NCI-H2171 (cell line): ENCODE results near the gene COL18A1.
"Not testable (repeated sequence)": the region's sequence is repeated elsewhere in the genome, so short reads cannot be mapped to it uniquely, and the experiment has no call there.

Source experiments
- DNase-seq: peaks from one replicate; lab custom pipeline; 2025; lab: John Stamatoyannopoulos, UW

The COL18A1 gene

DNA sequence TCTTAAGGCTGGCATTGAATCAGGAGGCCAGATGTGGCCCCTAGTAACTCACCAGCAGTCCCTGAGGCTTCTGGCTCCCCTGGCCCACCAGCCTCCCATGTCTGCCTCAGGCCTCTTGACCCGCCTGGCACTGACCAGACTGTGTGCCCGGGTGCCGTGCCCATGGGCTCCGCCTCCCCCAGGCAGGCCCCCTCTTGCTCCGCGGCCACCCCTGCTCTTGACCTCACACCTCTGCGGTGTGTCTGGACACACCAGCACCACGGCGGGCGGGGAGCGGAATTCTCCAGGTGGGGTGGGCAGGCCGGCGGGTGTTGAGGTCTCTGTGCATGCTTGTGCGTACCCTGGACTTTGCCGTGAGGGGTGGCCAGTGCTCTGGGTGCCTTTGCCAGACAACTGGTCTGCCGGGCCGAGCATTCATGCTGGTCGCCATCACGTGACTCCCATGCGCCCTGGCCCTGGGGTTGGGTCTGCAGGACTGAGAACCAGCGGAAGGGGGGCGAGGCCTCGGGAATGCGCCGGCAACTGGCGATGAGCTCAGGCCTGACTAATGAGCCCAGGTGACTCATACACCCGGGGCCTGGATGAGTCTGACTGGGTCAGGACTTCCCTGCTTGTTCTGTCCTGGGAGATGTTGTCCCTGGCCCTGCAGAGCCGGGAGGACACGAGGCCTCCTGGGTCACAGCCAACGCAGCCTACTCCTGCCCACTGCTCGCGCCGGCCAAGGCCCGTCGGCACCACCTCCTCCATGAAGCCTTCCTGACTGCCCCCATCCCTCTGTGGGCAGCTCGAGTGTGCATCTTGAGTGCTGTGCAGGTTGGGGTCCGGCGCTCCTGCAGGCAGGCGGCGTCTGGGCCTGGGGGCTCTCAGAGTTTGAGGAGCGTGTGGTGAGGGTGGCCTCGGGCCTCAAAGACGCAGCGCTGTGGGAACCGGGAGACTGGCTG, 22.6 kb downstream of the COL18A1 start:
- no peak for DNase-seq

DNA sequence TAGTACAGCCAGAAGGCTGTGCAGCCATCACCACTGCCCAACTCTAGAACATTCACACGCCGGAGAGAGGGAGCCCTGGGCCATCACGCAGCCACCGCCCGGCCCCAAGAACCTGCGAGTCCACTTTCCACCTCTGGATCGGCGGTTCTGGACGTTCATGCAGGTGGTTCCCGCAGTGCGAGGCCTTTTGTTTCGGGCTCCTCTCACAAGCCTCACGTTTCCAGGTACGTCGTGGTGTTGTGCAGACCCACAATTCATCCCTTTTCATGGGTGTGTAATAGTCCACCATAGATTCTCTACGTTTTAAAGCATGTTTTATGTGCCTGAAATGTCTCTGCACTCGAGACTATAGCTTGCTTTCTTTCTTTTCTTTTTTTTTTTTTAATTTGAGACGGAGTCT, 23.6 kb downstream of the COL18A1 start:
- DNase-seq = no peak

- DNase-seq = no peak
These were observed 24.5 kb downstream of the COL18A1 start for GRCh38 chr21:45429221-45430175.

DNA sequence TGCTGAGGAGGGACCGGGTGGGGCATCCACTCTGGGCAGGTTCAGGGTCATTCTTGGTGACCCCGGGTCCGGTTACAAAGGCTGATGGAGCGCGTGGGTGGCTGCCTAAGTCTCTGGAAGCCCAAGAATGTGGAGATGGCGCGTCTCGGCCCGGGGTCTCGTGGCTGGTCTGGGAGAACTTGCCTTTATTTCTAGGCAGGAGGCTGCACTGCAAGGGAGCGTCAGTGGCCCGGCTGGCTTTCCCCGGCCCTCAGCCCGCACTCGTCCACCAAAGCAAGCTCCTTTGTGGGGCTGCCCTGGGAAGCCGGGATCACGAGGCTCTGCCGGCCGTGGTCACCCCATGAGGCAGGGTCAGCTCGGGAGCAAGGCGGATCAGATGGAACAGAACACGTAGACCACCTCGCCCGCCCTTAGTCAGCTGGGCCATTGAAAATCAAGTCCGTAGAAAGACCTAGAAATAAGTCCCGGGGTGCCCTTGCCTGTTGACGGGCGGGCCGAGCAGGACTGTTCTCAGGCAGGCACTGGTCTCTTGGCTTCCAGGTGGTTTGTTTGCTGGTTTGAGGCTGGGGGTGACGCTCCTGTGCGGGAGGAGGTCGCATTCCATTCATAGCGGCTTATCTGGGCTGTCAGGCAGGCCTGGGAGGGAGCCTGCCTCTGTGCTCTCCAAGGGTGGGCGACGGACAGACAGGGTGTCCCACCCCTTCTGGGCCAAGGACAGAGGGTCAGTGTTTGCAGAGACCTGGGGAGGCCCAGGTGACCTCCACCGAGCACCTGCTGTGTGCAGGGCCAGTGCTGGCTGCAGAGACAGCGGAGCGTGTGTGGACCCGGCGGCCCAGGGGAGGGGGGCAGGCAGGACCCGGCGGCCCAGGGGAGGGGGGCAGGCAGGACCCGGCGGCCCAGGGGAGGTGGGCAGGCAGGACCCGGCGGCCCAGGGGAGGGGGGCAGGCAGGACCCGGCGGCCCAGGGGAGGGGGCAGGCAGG, 25.8 kb downstream of the COL18A1 start:
- DNase-seq = no peak

DNA sequence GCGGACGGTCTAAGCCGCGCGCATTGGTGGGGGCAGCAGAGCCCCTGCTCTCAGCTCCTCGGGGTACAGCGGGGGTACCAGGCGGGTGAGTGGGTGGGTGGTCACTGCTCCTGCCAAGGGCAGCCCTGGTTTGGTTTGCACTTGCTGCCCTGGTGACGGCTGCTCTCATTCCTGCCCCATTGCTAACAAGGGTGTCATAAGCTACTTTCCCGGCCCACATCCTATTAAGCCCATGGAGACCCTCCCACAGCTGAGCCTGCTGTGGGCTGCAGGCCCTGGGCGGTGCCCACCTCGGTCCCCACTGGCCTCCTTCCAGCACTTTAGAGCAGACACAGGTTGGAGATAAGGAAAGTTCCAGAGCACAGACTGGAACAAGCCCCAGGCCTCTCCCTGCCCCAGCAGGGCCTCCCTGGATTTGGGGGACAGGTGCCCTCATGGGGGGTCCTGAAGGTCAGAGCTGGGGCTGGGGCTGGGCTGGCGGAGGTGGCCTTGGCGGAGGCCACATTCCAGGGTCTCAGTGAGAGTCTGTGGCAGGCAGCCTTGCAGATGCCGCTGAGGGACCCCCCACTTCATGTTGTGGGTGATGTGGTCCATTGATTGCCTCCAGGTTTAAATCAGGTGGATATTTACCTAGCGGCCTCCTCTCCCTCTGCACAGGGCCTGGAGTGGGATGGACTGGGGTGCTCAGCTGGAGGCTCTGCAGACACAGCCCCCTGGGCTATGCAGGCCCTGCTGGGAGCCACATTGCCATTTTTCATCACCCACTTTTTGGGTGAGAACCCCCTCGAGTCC, 27.0 kb downstream of the COL18A1 start:
- DNase-seq = no peak

GRCh38 chr21:45432575-45433255, 27.8 kb downstream of the COL18A1 start:
- no peak for DNase-seq

DNA sequence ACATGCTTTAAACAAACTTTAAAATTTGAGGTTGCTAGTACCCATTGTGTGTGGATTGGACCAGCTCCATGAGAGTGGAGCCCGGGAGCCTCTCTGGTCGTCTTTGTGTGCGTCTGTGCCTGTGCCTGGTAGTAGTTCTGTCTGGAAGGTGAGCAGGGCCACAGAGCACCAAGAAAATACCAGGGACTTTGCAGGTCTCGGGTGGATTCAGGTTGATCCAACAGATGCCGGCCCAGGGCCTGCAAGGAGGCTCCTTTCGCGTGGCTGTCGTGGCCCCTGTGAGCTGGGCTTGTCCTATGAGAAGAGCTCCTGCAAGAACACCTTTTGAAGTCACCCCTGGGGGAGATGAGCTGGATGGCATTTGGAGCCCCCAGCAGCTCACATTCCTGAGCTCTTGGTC, 28.3 kb downstream of the COL18A1 start:
- no peak for DNase-seq

GRCh38 chr21:45433911-45434644, 29.1 kb downstream of the COL18A1 start:
- DNase-seq = no peak

- DNase-seq = no peak
These were observed 29.8 kb downstream of the COL18A1 start for GRCh38 chr21:45434645-45435217.

GRCh38 chr21:45435405-45435981, 30.5 kb downstream of the COL18A1 start:
- DNase-seq = no peak

GRCh38 chr21:45436351-45437065, 31.5 kb downstream of the COL18A1 start:
- no peak for DNase-seq

- not testable (repeated sequence) for DNase-seq
These were observed 32.9 kb downstream of the COL18A1 start for GRCh38 chr21:45437844-45438243.

- DNase-seq = no peak
These were observed 33.6 kb downstream of the COL18A1 start for GRCh38 chr21:45438391-45439145.

DNA sequence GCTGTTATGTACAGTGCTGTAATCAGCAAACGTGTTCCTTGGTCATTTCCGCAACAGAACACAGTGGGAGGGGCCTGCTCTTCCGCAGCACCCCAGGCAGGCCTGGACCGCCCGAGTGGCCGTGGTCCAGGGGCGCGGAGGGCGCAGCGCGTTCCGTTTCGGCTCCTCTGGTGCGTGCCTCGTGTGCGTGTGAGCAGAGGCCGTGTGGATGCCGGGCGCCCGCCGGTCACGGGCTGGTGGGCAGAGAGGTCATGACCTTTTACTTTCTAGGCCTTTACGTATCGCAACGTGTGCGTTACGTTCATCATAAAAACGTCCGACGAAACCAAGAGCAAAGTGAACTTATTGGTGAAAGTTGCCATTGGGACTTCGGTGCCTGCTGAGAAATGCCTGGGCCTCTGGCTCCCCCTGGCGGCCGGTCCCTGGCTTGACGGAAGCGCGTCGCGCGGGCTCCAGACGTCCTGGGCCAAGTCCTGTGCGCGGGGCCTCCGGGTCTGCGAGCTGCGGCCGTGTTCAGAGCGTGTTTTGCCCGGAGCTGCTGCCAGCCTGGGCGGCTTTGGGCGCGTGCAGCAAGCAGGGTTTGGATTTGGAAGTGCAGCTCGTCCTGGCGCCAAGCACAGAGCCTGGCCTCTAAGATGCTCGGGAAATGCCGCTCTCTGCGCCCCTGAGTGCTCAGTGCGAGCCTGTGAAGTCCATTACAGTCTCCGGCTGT, 34.4 kb downstream of the COL18A1 start:
- no peak for DNase-seq

DNA sequence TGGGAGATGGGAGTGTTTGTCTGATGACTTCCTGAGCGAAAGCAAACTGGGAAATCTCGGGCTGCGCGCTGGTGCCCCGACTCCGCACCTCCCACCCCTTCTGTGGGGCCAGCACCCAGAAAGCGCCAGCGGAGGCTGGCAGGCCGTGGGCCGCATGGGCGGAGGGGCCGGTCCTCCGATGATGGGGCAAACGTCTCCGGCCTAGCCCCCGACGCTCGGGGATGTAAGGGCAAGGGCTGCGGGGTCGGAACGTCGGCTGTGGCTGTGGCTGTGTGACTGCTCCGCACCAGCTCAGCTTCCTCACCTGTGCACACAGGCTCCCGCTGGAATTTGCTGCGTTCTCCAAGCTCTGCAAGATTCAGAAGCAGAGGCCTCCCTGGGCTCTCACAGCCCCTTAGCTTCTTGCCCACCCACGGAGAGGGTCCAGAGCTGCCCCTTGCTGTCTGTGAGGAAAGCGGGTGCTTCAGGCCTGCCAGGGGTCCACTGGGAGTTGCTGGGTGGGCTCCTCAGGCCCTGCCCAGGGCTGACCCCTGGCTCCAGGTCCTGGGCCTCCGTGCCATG, 35.0 kb downstream of the COL18A1 start:
- no peak for DNase-seq

- no peak for DNase-seq
These were observed 35.9 kb downstream of the COL18A1 start for GRCh38 chr21:45440736-45441350.
